NCI-H2029 treated with DMSO at 0.1 percent for 48 hours (cell line): ENCODE measurements around the gene SCAMP4.
"Not testable (repeated sequence)": the region's sequence is repeated elsewhere in the genome, so short reads cannot be mapped to it uniquely, and the experiment has no call there.

ENCODE experiments used
- DNase-seq: peaks from one replicate; lab custom pipeline; 2025; lab: John Stamatoyannopoulos, UW

The SCAMP4 gene

GRCh38 chr19:1882786-1883692, 22.2 kb upstream of the SCAMP4 start:
- no peak for DNase-seq

GRCh38 chr19:1883784-1884183, 21.4 kb upstream of the SCAMP4 start:
- DNase-seq = no peak

- DNase-seq = no peak
Observed at GRCh38 chr19:1884291-1884718, 20.9 kb upstream of the SCAMP4 start.

GRCh38 chr19:1884719-1885334, 20.4 kb upstream of the SCAMP4 start:
- no peak for DNase-seq

- DNase-seq = peak; percentile 76
Observed at GRCh38 chr19:1885398-1886119, 19.6 kb upstream of the SCAMP4 start, which contains the start of gene ABHD17A. Gene ABHD17A (minus strand): TSS chr19:1885496. CDS start chr19:1881566, 3,930 bp downstream.

- DNase-seq = not testable (repeated sequence)
Observed at GRCh38 chr19:1886360-1886759, 18.8 kb upstream of the SCAMP4 start.

- no peak for DNase-seq
Observed at GRCh38 chr19:1888385-1888784, 16.8 kb upstream of the SCAMP4 start.

GRCh38 chr19:1889907-1890306, 15.3 kb upstream of the SCAMP4 start:
- no peak for DNase-seq

- no peak for DNase-seq
Observed at GRCh38 chr19:1893791-1894190, 11.4 kb upstream of the SCAMP4 start.

- DNase-seq = no peak
Observed at GRCh38 chr19:1896508-1896907, 8.7 kb upstream of the SCAMP4 start.

- DNase-seq = peak; percentile 9
Observed at GRCh38 chr19:1901940-1902404, 3.2 kb upstream of the SCAMP4 start.

GRCh38 chr19:1902923-1903322, 2.3 kb upstream of the SCAMP4 start:
- no peak for DNase-seq

- no peak for DNase-seq
Observed at GRCh38 chr19:1904860-1905109, 414 bp upstream of the SCAMP4 start.

- DNase-seq = no peak
Observed at GRCh38 chr19:1905863-1906375, 720 bp downstream of the SCAMP4 start.

GRCh38 chr19:1906985-1907562, 1.9 kb downstream of the SCAMP4 start:
- no peak for DNase-seq

GRCh38 chr19:1907563-1908363, 2.6 kb downstream of the SCAMP4 start:
- no peak for DNase-seq

- DNase-seq = no peak
Observed at GRCh38 chr19:1908364-1908678, 3.1 kb downstream of the SCAMP4 start.

GRCh38 chr19:1909761-1910080, 4.5 kb downstream of the SCAMP4 start:
- DNase-seq = no peak

- no peak for DNase-seq
Observed at GRCh38 chr19:1910177-1910576, 5.0 kb downstream of the SCAMP4 start.

- DNase-seq = no peak
Observed at GRCh38 chr19:1911098-1911497, 5.9 kb downstream of the SCAMP4 start.

- DNase-seq = no peak
Observed at GRCh38 chr19:1911995-1912394, 6.8 kb downstream of the SCAMP4 start.
